ENCODE data around the gene DSN1. TPM values are rescaled to one million over a fixed set of nuclear protein-coding genes. Genes with fewer than 3 reads are reported as not detected.

Gene DSN1
- total and polyA plus RNA-seq, 10 of the 15 experiments (the other 5 are each of a cell fraction or from before 2014, with no cell fraction given) = 15.3 to 33.1 (median 21.7) TPM

DNA sequence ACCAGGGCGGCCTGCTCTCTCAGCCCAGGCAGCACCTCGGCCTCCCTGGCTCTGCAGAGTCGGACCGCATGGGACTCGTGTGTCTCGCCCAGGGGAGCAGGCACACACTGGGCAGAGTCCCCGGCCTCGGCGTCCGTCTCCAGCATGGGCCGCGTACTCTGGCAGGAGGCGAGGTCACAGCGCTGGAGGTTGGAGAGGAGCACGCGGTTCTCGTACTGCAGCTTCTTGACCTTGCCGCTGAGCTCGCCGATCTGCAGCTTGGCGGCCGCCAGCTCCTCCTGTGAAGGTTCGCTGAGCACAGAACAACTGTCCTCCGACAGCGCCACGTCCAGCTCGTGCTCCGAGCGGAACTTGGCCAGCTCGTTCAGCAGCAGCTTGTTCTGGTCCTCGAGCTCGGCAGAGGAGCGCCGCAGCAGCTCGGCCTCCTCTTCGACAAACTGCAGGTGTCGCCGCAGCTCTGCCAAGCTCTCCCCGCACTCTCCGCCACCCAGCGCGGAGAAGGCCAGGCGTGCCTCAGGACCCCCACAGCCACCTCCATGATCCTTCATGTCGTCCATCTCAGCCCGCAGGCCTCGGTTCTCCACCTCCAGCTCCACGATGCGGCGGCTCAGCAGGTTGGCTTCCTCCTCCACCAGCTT lies 42.0 kb upstream of the DSN1 start (continued):
- TF ChIP-seq ZNF384 (IDR thresholded peaks at IDR 0.05; ENCODE audit: borderline replicate concordance, low read depth, low read length) (no peak), RUNX3 (IDR thresholded peaks at IDR 0.05; ENCODE audit: low read length) (no peak), NFYB (IDR thresholded peaks at IDR 0.05; ENCODE audit: insufficient read depth, low read depth, low read length) (no peak), EGR1 (IDR thresholded peaks at IDR 0.05; ENCODE audit: borderline replicate concordance in 1 of 2, low read depth in 2 of 2, low read length in 2 of 2) (no peak)

DNA sequence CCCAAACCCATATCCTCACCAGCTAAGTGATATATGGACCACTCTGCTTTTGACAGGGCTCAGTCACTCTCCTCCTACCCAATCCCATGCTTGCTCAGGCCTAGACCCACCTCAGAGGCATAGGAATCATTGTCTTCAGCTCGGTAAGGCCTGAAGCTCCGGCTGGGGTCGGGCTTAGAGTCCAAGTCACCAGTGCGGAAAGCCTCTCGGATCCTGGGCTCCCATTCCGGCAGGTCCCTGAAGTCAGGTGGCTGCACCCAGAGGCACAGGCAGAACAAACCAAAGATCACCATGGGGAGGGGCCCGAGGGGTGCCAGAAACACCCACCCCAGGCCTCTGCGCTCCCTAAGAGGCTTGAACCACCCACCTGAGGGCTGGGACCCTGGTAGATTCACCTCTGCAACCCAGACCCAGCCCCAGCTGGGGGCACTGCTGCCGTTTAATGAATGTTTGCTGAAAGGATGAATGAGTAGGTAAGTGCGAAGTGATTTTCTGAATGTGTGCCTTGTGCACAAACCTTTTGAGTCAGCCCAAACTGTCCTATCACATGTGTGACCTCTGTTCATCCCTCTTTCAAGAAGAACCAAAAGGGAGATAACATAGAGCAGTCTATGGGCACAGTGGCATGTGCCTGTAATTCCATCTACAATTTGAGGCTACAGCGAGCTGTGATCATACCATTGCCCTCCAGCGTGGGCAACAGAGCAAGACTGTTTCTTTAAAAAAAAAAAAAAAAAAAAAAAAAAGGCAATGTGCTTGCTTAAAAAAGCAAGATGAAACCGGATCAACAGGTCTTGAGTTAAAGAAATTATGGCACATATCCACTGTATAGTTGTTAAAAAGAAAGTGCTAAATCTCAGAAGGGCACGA lies 39.3 kb upstream of the DSN1 start:
- RAD21 ChIA-PET (ENCODE audit: unreplicated experiment) = no interaction called here
- Histone ChIP-seq H3K79me2 (ENCODE audit: control insufficient read depth, insufficient read depth, low read length) (no peaks in the 10 kb centered on the region), H3K36me3 (ENCODE audit: control insufficient read depth in 2 of 2, insufficient read depth in 2 of 2, low read length in 1 of 2) (peaks cover 5 to 16% of the 10 kb centered on the region in 2 experiments), H2AFZ (ENCODE audit: control insufficient read depth, low read depth, low read length) (no peak overlapping the region), H4K20me1 (ENCODE audit: control insufficient read depth, insufficient read depth) (no peaks in the 10 kb centered on the region), H3K4me2 (ENCODE audit: control insufficient read depth, insufficient read depth) (no peak overlapping the region), H3K27me3 (replicated peaks in 1 of 2; ENCODE audit: control insufficient read depth in 2 of 2, insufficient read depth in 2 of 2, low read length in 1 of 2) (no peaks in the 10 kb centered on the region), H3K9me3 (replicated peaks; ENCODE audit: control insufficient read depth, insufficient read depth, low read length) (no peaks in the 10 kb centered on the region), H3K9ac (ENCODE audit: control insufficient read depth, insufficient read depth, low read length) (no peak overlapping the region), H3K27ac (ENCODE audit: control insufficient read depth, insufficient read depth) (no peak overlapping the region), H3K4me3 (no peak overlapping the region), H3K4me1 (ENCODE audit: control insufficient read depth, insufficient read depth, low read length) (no peaks in the 10 kb centered on the region; the same call in 1 of the 2 replicates)
- 92% methylated on average over 14 of the region's 14 CpGs for WGBS (ENCODE audit: insufficient coverage, insufficient replicate concordance, low lambda C conversion rate, missing lambda C conversion rate)
- TF ChIP-seq NFIC (IDR thresholded peaks at IDR 0.05; ENCODE audit: low read depth, low read length) (no peak), RAD21 (IDR thresholded peaks at IDR 0.05; ENCODE audit: insufficient read depth, low read depth, low read length) (peak; percentile 19; the same call in 1 of the 2 replicates)
- SMC1A ChIA-PET (ENCODE audit: uncharacterized antibody, unreplicated experiment) = interaction anchor here (0.5 to 1.1 kb wide), 2 partner anchors 24 to 140 kb away, joined by 3 to 4 read pairs; no protein-coding TSS in a partner anchor
- in situ Hi-C loops (cut with MboI) (no loop called here), intact Hi-C loops (cut with micrococcal nuclease; ENCODE audit: unreplicated experiment) (no loop called here)
- BruUV-seq (replicated peaks) = no TSS peak
- CTCF ChIA-PET = interaction anchor here (1.2 to 2.4 kb wide), 3 partner anchors 17 to 74 kb away, joined by 3 to 10 read pairs (median 3); no protein-coding TSS in a partner anchor
- DNase-seq (ENCODE audit: low read depth, low spot score) = no peak
- ATAC-seq = no peak
- FAIRE-seq = no peak
- POLR2A ChIA-PET = interaction anchor here (0.5 to 0.6 kb wide), 2 partner anchors 277 to 323 kb away, joined by 4 read pairs; no protein-coding TSS in a partner anchor
